Brain microvascular endothelial cell (primary cell): ENCODE data around the gene TULP4.

ENCODE experiments used
- DNase-seq: peaks from one replicate; pipeline ENCODE4 v3.0.0-alpha.2; 2020
- H3K27ac ChIP-seq: fragments of 250-450 bp; sonication (Bioruptor Pico); 2 replicates; pipeline ENCODE4 v1.5.1; 2020; ENCODE audit warnings: mild to moderate bottlenecking, moderate library complexity
- H3K27me3 ChIP-seq: fragments of 250-450 bp; sonication (Bioruptor Pico); replicated peaks from 2 replicates; pipeline ENCODE4 v1.5.1; 2020; ENCODE audit warnings: mild to moderate bottlenecking
- H3K36me3 ChIP-seq: fragments of 250-450 bp; sonication (Bioruptor Pico); replicated peaks from 2 replicates; pipeline ENCODE4 v1.5.1; 2020; ENCODE audit warnings: mild to moderate bottlenecking
- H3K4me3 ChIP-seq: 2 replicates; pipeline ENCODE4 v1.5.1; 2011; ENCODE audit warnings: low read depth, mild to moderate bottlenecking, control low read depth, low read length, moderate library complexity
- in situ Hi-C: cut with HindIII; loops from 2 replicates; pipeline ENCODE4 v1.10.0; 2017; ENCODE audit warnings: low sequenced_read_pairs, low pct_ligation_motif_present
- TF ChIP-seq, protein P1 (sequence below): IDR thresholded peaks from 2 replicates; pipeline ENCODE4 v1.5.1; 2011; ENCODE audit warnings: low read depth, mild to moderate bottlenecking, moderate library complexity, low read length, control low read depth, inconsistent platforms; ENCODE audit errors: missing control alignments

The TULP4 gene

DNA sequence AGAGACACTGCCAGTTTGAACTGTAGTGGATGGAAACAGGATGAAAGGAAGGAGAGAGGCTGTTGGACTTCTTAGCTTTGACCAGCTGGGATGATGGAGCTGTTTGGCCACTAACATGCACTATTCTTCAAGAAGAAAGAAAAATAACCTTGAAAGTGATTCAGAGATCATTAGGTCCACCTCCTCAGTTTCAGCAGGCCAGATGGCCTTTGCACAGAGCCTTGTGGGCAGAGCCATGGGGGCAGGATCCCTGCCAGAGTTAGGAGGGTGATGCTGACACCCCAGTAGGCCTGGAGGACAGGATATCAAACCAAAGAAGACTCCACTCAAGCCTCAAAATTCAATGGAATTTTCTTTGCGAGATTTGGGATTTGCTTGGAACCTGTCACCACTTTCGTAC lies 173.2 kb downstream of the TULP4 start:
- H3K36me3 ChIP-seq = no peaks in the 10 kb centered on the region
- H3K27ac ChIP-seq = no peak overlapping the region
- no peak for DNase-seq
- no peak overlapping the region for H3K4me3 ChIP-seq
- H3K27me3 ChIP-seq = no peaks in the 10 kb centered on the region
- in situ Hi-C loops = no loop called here
- TF ChIP-seq, protein P1, sequence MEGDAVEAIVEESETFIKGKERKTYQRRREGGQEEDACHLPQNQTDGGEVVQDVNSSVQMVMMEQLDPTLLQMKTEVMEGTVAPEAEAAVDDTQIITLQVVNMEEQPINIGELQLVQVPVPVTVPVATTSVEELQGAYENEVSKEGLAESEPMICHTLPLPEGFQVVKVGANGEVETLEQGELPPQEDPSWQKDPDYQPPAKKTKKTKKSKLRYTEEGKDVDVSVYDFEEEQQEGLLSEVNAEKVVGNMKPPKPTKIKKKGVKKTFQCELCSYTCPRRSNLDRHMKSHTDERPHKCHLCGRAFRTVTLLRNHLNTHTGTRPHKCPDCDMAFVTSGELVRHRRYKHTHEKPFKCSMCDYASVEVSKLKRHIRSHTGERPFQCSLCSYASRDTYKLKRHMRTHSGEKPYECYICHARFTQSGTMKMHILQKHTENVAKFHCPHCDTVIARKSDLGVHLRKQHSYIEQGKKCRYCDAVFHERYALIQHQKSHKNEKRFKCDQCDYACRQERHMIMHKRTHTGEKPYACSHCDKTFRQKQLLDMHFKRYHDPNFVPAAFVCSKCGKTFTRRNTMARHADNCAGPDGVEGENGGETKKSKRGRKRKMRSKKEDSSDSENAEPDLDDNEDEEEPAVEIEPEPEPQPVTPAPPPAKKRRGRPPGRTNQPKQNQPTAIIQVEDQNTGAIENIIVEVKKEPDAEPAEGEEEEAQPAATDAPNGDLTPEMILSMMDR = no peak

DNA sequence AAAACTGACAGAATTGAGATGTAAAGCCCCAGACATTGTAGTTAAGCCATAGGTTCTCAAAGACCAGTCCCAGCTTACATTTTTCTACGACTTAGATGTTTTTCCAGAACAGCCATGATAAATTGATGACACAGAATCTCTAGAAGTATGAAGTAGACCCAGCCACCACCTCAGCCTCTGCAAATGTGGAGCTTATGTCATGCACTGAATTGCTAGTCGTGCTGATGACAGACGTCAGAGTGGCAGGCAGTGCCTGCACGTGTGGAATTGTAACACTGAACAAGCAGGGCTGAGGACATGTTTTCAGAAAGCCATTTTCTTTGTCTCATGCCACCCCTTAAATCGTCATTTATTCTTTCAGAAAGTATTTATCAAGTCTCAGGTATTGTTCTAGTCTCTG lies 175.2 kb downstream of the TULP4 start:
- H3K4me3 ChIP-seq = no peak overlapping the region
- no peaks in the 10 kb centered on the region for H3K36me3 ChIP-seq
- no peaks in the 10 kb centered on the region for H3K27me3 ChIP-seq
- TF ChIP-seq, protein P1 = no peak
- peak; percentile 16 for DNase-seq
- in situ Hi-C loops = no loop called here
- peak overlapping the region; percentile 58 for H3K27ac ChIP-seq

DNA sequence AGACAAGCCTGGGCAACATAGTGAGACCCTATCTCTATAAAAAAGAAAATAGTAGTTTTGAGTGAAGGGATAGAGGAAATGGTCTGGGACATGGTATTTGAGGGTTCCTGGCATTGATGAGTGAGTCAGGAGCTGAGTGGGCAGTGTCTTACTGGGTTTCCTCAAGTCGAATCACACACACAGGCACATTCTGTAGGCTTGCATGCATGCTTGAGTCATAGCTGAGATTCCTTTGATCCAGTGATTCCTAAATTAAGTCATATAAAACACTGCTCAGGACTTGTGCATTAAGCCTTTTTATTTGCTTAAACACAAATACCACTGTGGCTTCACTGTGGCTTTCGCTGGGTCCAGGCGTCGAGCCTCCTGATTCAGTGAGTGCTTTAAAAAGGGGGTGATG lies 175.8 kb downstream of the TULP4 start:
- Histone ChIP-seq H3K27ac (peak overlapping the region; percentile 58), H3K36me3 (no peaks in the 10 kb centered on the region), H3K27me3 (no peaks in the 10 kb centered on the region), H3K4me3 (no peak overlapping the region)
- in situ Hi-C loops = no loop called here
- peak; percentile 94 for DNase-seq
- TF ChIP-seq, protein P1 = no peak

DNA sequence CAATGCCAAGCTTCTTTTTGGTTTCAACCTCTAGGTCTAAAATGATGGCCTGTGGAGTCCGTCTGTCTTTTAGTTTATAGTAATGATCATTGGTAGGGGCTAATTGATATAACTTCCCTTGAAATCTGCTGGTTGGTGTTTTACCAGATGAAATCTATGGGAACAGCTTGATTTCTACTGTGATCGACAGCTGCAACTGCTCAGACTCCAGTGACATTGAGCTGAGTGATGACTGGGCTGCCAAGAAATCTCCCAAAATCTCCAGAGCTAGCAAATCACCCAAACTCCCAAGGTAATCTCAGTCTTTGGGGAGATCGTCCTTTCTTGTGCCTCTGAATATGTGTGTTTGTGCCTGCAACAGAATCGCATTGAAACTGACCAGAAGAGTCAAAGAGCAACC lies 177.2 kb downstream of the TULP4 start:
- Histone ChIP-seq H3K27ac (no peak overlapping the region), H3K4me3 (no peak overlapping the region), H3K27me3 (no peaks in the 10 kb centered on the region), H3K36me3 (peaks cover 3% of the 10 kb centered on the region)
- in situ Hi-C loops = no loop called here
- TF ChIP-seq, protein P1 = no peak
- no peak for DNase-seq

DNA sequence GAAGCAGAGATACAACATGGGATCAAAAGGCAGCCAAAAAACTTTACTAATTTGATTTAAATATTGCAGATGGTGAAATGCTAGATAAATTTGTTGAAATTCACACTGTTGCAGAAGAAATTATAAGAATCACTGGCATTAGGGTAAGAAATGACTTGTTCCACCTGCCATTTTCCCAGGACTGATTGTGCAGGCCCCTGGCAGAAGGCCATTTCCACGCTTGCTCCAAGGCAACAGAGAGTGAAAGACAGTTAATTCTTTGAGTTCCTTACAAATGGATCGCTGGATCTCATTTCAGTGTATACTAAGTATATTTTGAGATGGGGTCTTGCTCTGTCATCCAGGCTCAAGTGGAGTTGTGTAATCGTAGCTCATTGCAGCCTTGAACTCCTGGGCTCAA lies 180.6 kb downstream of the TULP4 start:
- Histone ChIP-seq H3K27ac (no peak overlapping the region), H3K4me3 (no peak overlapping the region), H3K27me3 (no peaks in the 10 kb centered on the region), H3K36me3 (peaks cover 5% of the 10 kb centered on the region)
- in situ Hi-C loops = no loop called here
- TF ChIP-seq, protein P1 = no peak
- no peak for DNase-seq

DNA sequence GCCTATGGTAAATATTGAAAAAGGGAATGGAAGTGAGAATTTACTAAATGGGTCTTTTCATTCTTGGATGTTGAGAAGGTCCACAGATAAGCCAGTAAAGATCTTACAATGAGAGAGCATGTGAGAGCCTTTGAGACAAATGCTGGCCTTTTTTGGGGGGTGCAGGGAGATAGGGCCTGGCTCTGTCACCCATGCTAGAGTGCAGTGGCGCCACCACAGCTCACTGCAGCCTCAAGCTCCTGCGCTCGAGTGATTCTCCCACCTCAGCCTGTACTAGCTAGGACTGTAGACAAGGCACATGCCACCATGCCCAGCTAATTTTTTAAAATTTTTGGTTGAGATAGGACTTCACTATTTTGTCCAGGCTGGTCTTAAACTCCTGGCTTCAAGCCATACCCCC lies 184.4 kb downstream of the TULP4 start:
- Histone ChIP-seq H3K36me3 (peaks cover 9% of the 10 kb centered on the region), H3K4me3 (no peak overlapping the region), H3K27me3 (no peaks in the 10 kb centered on the region), H3K27ac (no peak overlapping the region)
- in situ Hi-C loops = no loop called here
- TF ChIP-seq, protein P1 = no peak
- DNase-seq = no peak
